ENCODE measurements around the gene KLF9. TPM values are rescaled to one million over a fixed set of nuclear protein-coding genes. Genes with fewer than 3 reads are reported as not detected.

KLF9 gene
- total RNA-seq, 1 donor from 2014 or later, result 98.7 TPM

DNA sequence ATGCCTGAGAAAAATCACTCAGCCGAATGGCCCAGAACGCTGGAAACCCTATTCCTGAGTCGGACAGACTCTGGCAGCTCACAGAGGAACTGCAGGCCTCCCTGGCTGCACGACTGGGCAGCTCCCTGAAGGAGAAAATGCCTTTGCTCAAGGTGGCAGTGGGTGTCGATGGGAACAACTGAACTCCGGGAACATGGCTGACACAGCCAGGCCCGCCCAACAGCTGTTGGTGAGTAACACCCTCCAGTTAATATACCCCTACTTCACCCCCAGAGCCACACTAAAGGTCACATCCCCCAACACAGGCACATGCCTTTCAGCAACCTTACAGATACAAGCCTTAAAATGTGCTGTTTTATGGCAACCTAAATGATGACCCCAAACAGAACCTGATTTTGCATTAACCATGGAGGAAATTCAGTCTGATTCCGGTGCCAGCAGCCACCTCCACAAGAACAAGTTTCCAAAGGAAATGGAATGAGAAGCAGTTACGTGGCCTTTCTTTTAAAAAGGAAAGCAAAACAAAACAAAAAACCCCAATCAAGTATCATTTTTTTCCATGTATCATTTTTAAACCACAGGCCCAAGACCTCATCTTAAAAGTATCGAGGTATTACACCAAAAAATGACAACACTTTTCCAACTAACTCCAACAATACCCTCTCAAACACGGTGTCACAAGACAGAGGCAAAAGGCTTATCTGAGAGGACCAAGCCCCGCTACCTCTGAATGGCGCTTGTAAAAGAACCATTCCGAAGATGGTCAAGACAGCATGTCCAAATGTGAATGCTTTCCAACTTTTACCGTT lies 3.1 kb downstream of the KLF9 start:
- H3K36me3 ChIP-seq, result peaks cover 3 to 17% of the 10 kb centered on the region in 2 donors
- intact Hi-C loops (cut with DNase I), result loop anchor here (5.0 to 10.0 kb wide), 5 partner anchors 154 to 1953 kb away; partner anchors contain the start of genes ABHD17B, C9orf85, SMC5 and ZFAND5
- TF ChIP-seq, protein P1, sequence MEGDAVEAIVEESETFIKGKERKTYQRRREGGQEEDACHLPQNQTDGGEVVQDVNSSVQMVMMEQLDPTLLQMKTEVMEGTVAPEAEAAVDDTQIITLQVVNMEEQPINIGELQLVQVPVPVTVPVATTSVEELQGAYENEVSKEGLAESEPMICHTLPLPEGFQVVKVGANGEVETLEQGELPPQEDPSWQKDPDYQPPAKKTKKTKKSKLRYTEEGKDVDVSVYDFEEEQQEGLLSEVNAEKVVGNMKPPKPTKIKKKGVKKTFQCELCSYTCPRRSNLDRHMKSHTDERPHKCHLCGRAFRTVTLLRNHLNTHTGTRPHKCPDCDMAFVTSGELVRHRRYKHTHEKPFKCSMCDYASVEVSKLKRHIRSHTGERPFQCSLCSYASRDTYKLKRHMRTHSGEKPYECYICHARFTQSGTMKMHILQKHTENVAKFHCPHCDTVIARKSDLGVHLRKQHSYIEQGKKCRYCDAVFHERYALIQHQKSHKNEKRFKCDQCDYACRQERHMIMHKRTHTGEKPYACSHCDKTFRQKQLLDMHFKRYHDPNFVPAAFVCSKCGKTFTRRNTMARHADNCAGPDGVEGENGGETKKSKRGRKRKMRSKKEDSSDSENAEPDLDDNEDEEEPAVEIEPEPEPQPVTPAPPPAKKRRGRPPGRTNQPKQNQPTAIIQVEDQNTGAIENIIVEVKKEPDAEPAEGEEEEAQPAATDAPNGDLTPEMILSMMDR (IDR thresholded peaks at IDR 0.05), result no peak
- peaks cover 13 to 50% of the 10 kb centered on the region in 2 donors for H3K4me1 ChIP-seq
- peak overlapping the region; percentile 100 for H3K27ac ChIP-seq
- peak in 1 of 2 donors; percentile 88 for DNase-seq (ENCODE audit: low spot score in 2 of 2)
- no peaks in the 10 kb centered on the region for H3K9me3 ChIP-seq
- H3K27me3 ChIP-seq, result no peaks in the 10 kb centered on the region
- H3K4me3 ChIP-seq, result peak overlapping the region; percentile 92 to 94

- TF ChIP-seq, protein P1 (IDR thresholded peaks at IDR 0.05), result no peak
- no peak for DNase-seq (ENCODE audit: low spot score in 2 of 2)
- peak overlapping the region; percentile 92 to 94 for H3K4me3 ChIP-seq
- peaks cover 3 to 17% of the 10 kb centered on the region in 2 donors for H3K36me3 ChIP-seq
- intact Hi-C loops (cut with DNase I), result loop anchor here (5.0 to 10.0 kb wide), 5 partner anchors 153 to 1954 kb away; partner anchors contain the start of genes ABHD17B, C9orf85, SMC5 and ZFAND5
- peak overlapping the region; percentile 100 for H3K27ac ChIP-seq
- H3K9me3 ChIP-seq, result no peaks in the 10 kb centered on the region
- peaks cover 21 to 52% of the 10 kb centered on the region in 2 donors for H3K4me1 ChIP-seq
- no peaks in the 10 kb centered on the region for H3K27me3 ChIP-seq
Observed at GRCh38 chr9:70410368-70410767, 4.1 kb downstream of the KLF9 start.

GRCh38 chr9:70409800-70410199 lies 4.7 kb downstream of the KLF9 start:
- no peaks in the 10 kb centered on the region for H3K27me3 ChIP-seq
- H3K4me1 ChIP-seq, result peaks cover 25 to 52% of the 10 kb centered on the region in 2 donors
- peaks cover 3 to 17% of the 10 kb centered on the region in 2 donors for H3K36me3 ChIP-seq
- H3K4me3 ChIP-seq, result peak overlapping the region; percentile 92 to 94
- intact Hi-C loops (cut with DNase I), result loop anchor here (5.0 to 10.0 kb wide), 5 partner anchors 152 to 1955 kb away; partner anchors contain the start of genes ABHD17B, C9orf85, SMC5 and ZFAND5
- TF ChIP-seq, protein P1 (IDR thresholded peaks at IDR 0.05), result no peak
- DNase-seq (ENCODE audit: low spot score in 2 of 2), result no peak
- no peaks in the 10 kb centered on the region for H3K9me3 ChIP-seq
- H3K27ac ChIP-seq, result peak overlapping the region; percentile 100

DNA sequence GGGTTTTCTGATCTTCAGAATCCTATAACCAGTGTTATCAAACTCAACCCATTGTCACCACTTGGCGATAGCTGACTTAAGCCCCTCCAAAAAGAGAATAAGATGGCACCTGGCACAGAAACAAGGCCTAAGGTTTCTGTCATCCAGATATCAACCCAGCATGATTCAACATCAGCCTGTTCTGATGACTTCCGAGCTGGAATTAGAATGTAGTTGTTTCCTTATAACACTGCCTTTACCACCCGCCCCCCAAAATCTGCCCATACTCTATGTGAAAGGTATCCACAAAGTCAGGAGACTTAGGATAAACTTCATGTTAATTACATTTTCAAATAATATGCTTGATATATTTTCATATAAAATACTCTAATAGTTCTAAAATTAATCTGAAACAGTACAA lies 5.2 kb downstream of the KLF9 start:
- Histone ChIP-seq H3K9me3 (no peaks in the 10 kb centered on the region), H3K27ac (peak overlapping the region; percentile 61 to 100), H3K27me3 (no peaks in the 10 kb centered on the region), H3K4me3 (peak overlapping the region; percentile 92 to 94), H3K36me3 (peaks cover 3 to 17% of the 10 kb centered on the region in 2 donors), H3K4me1 (peaks cover 28 to 56% of the 10 kb centered on the region in 2 donors)
- no peak for DNase-seq (ENCODE audit: low spot score in 2 of 2)
- intact Hi-C loops (cut with DNase I), result no loop called here
- TF ChIP-seq, protein P1 (IDR thresholded peaks at IDR 0.05), result no peak

- peaks cover 31 to 64% of the 10 kb centered on the region in 2 donors for H3K4me1 ChIP-seq
- H3K27me3 ChIP-seq, result no peaks in the 10 kb centered on the region
- intact Hi-C loops (cut with DNase I), result no loop called here
- no peaks in the 10 kb centered on the region for H3K9me3 ChIP-seq
- H3K27ac ChIP-seq, result peak overlapping the region; percentile 57 to 69
- H3K4me3 ChIP-seq, result peak overlapping the region; percentile 37 to 92
- peaks cover 3 to 17% of the 10 kb centered on the region in 2 donors for H3K36me3 ChIP-seq
- TF ChIP-seq, protein P1 (IDR thresholded peaks at IDR 0.05), result no peak
- DNase-seq (ENCODE audit: low spot score in 2 of 2), result no peak
Observed at GRCh38 chr9:70408393-70409040, 5.9 kb downstream of the KLF9 start.
